ENCODE measurements around the gene UBE2L5.

UBE2L5 gene

GRCh38 chr13:30406779-30407416, 15.4 kb upstream of the UBE2L5 start:
- DNase-seq (ENCODE audit: low spot score): no peak

GRCh38 chr13:30408319-30409101, 13.8 kb upstream of the UBE2L5 start:
- DNase-seq (ENCODE audit: low spot score): peak; percentile 91

DNA sequence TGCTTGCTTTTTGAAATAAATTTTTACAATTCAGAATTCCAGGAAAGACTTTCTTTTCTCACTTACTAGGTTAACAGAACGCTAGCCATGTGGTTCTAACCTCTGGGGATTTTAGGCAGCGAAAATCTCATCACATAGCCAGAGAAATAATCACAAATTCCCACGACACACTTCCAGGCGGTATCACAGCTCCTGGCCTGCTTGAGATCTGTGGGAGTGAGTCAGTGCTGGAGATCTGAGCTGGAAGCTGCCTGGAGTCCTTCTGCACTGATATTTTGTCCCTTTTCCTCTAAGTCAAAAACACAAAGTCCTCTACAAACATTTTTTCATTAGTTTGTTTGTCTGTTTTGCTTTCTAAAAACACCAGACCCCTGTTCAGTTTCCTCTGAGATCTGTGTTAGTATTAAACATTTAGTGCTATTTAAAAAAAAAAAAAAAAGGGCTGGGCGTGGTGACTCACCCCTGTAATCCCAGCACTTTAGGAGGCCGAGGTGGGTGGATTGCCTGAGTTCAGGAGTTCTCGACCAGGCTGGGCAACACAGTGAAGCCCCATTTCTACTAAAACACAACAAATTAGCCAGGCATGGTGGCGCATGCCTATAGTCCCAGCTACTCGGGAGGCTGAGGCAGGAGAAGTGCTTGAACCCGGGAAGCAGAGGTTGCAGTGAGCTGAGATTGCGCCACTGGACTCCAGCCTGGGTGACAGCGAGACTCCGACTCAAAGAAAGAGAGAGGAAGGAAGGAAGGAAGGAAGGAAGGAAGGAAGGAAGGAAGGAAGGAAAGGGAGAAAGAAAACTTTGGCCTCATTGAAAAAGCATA, 12.2 kb upstream of the UBE2L5 start:
- DNase-seq (ENCODE audit: low spot score): peak; percentile 67

- DNase-seq (ENCODE audit: low spot score): no peak
Measured at GRCh38 chr13:30410705-30411125, 11.6 kb upstream of the UBE2L5 start.

DNA sequence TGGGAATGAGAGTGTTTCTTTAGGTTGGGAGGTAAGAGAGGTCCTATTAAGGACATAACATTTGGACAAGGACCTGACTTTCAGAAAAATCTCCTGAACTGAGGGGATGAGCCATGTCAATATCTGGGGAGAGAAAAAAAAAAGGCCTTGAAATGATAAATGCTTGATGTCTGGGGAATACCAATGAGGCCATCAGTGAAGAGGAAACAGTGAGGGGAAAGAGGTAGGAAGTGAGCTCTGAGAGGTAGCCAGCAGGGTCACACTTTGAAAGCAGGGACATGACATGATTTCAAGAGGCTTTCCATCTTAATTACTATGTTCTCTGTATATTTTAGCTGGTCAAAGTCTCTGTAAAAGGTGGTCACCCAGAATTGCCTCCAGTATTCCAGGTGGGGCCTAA, 9.9 kb upstream of the UBE2L5 start:
- no peak for DNase-seq (ENCODE audit: low spot score)

GRCh38 chr13:30413842-30414241, 8.5 kb upstream of the UBE2L5 start:
- no peak for DNase-seq (ENCODE audit: low spot score)

DNA sequence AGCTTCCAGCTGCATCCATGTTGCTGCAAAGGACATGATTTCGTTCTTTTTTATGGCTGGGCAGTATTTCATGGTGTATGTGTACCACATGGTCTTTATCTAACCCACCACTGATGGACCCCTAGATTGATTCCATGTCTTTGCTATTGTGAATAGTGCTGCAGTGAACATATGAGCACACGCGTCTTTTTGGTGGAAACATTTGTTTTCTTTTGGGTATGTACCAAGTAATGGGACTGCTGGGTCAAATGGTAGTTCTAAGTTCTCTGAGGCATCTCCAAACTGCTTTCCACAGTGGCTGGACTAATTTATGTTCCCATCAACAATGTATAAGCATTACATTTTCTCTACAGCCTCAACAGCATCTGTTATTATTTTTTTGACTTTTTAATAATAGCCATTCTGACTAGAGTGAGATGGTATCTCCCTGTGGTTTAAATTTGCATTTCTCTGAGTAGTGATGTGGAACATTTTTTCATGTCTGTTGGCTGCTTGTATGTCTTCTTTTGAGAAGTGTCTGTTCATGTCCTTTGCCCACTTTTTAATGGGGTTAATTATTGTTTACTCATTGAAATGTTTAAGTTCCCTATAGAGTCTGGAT, 6.8 kb upstream of the UBE2L5 start:
- peak; percentile 32 for DNase-seq (ENCODE audit: low spot score)

- DNase-seq (ENCODE audit: low spot score): no peak
Measured at GRCh38 chr13:30416471-30416870, 5.8 kb upstream of the UBE2L5 start.

DNA sequence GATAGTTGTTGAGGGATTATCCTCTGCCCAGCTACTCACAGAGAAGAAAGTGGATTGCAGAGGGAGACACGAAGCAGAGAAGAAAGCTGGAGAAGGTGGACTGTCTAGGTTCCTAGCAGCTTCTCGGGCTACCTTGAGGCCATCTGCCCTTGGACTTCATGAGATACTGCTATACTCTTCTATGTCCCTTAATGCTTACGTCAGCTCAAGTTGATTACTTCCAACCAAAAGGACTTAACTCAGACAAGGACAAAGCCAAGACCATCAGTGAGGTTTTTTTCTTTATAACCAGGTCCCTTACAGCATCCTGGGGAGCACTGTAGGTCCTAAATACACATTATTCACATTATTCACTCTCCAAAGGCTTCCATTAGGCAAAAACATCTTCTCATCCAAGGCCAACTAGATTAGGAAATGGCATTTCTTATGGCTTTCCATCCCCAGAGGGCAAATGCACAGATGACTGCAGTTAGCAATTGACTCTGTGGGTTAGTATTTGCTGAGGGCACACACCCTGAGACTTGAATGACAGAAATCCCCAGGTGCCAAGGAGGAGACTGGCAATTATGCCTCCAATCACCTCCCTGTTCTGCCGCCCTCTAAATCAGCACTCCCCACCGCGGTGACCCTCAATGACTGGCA, 4.1 kb upstream of the UBE2L5 start:
- DNase-seq (ENCODE audit: low spot score): no peak

DNA sequence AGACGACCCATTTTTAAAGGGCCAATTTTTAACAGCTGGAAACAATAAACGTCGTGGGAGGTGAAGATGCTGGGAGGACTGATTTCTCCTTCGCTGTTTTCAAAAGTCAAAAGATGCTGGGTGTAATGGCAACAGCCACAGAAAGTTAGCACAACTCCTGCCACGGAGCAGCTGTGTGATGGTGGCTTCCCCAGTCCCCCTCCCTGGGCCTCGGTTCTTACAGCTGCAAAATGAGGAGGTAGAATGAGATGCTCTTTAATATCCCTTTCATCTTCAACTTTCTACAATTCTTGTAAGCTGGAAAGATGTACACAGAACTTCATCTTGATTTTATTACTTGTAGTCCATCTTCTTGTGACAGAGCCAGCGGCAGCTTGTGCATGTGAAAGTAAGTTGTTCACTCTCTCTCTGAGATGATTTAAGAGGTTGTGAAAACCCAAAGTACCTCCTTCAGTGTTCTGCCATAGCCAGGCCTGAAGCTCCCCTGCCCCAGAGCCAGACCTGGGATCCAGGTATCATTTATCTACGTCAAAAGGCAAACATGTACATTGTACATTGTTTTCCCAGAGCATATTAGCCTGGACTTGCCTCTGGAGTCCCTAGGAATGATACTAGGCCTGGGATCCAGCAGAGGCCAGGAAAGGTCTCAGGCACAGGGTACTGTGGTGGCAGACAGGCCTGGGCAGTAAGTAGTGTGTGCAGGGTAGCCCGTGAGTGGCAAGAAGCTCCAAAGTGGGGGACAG, 3.4 kb upstream of the UBE2L5 start:
- DNase-seq (ENCODE audit: low spot score): no peak

DNA sequence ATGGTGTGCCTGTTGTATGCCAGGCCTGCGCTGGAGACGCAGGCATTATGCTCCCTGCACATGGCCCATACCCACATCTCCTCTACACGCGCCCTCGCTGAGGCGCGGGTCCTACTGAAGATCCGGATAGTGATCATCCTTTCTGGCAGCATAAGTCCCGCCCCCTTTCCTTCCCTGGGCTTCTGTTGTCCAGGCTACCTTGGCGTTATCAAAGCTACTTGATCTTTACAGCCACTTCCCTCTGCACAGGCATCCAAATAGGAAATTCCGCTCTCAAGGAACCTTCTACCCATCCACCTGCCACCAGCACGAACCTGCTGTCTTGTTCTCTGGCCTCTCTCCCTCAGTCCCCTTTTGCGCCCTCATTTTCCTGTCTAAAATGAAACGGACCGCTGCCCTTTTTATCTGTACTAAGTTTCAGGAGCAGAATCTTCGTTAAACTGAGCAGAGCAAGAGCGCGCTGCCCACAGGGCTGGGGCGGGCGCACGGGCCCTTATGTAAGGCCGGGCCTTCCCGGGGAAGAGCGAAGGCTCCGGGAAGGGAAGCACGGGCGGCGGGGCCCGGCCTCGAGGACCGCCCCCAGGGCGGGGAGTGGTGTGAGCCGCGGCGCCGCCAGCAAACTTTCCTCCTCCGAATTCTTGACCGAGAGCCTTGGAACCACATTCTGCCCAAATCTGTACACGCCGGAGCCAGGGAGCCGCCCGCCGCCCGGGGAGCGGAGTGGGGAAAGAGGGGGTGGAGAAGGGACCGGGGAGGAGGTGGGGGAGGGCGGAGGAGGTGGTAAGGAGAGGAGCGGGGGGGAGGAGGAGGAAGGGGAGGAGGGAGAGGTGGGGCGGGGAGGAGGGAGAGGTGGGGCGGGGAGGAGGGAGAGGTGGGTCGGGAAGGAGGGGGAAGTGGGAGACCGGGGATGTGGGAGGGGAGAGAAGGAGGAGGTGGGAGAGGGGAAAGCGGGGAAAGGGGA, 920 bp upstream of the UBE2L5 start:
- peak; percentile 81 for DNase-seq (ENCODE audit: low spot score)

DNA sequence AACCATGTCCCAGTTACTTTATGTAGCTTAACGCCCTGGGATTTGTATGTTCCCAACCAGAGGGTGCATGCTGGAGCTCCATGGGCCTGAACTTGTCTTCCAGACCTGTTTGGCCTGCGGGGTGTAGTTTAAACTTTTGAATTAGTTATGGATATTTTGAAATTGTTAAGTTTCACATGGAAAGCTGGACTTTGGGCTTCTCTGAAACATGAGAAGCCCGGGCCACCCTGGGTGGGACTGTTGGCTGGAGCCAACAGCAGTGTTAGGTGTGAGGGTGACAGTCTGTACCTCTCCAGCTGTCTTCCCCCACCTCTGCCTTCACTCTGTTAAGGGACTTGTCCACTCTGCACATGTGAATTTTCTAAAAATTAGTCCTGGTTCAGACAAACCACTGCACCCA, 1.6 kb downstream of the UBE2L5 start:
- DNase-seq (ENCODE audit: low spot score): no peak

DNA sequence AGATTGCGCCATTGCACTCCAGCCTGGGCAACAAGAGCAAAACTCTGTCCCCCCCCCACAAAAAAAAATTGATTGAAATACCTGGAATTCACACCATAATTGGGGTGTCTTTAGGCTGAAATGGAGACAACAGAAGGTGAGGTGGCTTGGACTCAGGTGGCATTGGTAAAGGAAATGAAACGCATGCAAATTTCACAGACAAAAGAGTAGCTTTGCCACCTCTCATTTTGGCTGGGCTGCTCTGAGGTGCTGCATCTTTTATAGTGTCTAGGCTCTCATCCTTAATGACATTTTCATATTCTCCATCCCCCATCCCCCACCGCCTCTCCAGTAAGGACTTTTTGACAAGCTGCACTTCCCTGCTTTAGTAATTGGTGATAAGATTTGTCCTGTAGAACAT, 6.9 kb downstream of the UBE2L5 start:
- DNase-seq (ENCODE audit: low spot score): no peak

GRCh38 chr13:30429721-30430694, 7.7 kb downstream of the UBE2L5 start:
- peak; percentile 92 for DNase-seq (ENCODE audit: low spot score)

- DNase-seq (ENCODE audit: low spot score): peak; percentile 89
Measured at GRCh38 chr13:30431269-30431940, 9.1 kb downstream of the UBE2L5 start.

- no peak for DNase-seq (ENCODE audit: low spot score)
Measured at GRCh38 chr13:30435911-30436451, 13.7 kb downstream of the UBE2L5 start.

- DNase-seq (ENCODE audit: low spot score): no peak
Measured at GRCh38 chr13:30437177-30437576, 14.9 kb downstream of the UBE2L5 start.

DNA sequence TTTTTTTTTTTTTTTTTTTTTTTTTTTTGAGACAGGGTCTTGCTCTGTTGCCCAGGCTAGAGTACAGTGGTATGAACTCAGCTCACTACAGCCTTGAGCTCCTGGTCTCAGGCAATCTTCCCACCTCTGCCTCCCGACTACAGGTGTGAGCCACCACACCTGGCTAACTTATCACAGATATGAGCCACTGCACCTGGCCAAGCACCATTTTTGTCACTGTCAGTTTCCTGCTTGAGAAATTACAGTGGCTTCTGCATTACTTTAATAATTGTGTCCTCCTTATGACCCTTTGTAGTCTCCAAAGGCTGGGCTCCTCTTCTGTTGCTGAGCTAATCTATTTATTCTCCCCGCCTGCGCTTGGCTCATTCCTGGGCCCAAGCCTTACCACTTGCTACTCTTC, 16.0 kb downstream of the UBE2L5 start:
- DNase-seq (ENCODE audit: low spot score): no peak
